Measurements from ENCODE around the gene SLC7A4.
"Not testable (repeated sequence)": the region's sequence is repeated elsewhere in the genome, so short reads cannot be mapped to it uniquely, and the experiment has no call there.

Gene SLC7A4

GRCh38 chr22:21064917-21065864 lies 32.8 kb upstream of the SLC7A4 start:
- DNase-seq: no peak

DNA sequence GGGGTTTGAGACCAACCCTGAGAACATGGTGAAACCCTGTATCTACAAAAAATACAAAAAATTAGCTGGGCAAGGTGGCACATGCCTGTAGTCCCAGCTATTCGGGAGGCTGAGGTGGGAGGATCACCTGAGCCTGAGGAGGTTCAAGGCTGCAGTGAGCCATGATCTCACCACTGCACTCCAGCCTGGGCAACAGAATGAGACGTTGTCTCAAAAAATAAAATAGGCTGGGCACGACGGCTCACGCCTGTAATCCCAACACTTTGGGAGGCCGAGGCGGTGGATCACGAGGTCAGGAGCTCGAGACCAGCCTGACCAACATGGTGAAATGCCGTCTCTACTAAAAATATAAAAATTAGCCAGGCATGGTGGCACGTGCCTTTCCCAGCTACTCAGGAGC lies 32.1 kb upstream of the SLC7A4 start:
- not testable (repeated sequence) for DNase-seq

GRCh38 chr22:21061660-21062321 lies 29.4 kb upstream of the SLC7A4 start:
- DNase-seq: not testable (repeated sequence)

DNA sequence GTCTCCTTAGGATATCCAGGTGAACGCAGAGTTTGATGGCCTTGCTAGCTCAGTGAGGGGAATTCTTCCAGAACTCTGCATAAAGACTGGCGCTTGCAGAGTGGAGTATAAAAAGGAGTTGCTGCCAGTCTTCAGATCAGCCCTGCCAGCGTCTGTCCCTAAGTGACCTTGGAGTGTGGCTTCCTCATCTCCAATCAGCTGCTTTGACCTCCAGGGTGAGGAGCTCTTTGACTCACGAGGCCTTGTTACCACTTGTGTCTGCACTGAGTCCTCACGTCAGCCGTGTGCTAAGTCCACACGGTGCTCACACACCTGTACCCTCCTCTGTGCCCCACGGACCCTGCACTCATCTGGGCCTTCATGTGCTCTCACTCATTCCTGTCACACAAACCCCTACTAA lies 28.0 kb upstream of the SLC7A4 start:
- not testable (repeated sequence) for DNase-seq

- DNase-seq: no peak
These were observed 23.5 kb upstream of the SLC7A4 start for GRCh38 chr22:21055880-21056319.

- DNase-seq: no peak
These were observed 23.1 kb upstream of the SLC7A4 start for GRCh38 chr22:21055564-21055834.

DNA sequence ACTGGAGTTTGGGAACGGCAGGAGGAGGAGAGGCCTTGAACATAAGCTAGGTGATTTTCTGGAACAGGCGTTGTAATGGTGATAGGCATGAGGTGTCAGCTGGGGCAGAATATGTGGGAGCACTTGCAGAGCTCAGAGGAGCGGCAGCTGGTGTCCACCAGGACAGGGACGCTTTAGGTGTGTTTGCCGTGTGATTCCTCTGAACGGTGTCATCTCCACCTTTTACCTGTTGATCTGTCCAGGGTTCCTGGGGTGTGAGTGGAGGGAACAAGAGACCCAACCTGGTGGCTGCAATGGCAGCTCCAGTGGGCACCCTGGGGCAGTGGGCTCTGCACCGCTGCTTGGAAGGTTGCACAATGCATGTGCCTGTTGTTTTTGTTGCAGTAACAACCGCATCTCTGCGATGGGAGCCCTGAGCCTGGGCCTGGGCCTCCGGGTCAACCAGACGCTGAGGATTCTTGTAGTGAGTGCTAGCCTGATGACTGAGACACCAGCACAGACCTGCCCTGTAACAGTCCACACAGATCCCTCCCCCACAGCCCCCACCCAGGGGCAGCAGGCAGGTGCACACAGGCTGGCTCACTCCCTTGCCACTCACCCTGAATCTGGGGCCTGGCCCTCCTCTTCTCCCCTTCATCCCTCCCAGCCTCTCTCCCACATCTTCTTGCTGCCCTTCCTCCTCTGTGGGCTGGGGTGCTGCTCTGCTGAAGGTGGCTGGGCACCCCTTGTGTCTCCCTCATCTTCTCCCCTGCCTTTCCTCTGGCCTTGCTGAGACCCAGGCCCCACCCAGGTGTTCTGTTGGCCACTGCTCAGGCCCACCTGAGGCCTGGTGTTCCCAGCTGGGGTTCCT lies 22.6 kb upstream of the SLC7A4 start:
- no peak for DNase-seq

- no peak for DNase-seq
These were observed 21.8 kb upstream of the SLC7A4 start for GRCh38 chr22:21054046-21054713.

GRCh38 chr22:21052715-21053459 lies 20.5 kb upstream of the SLC7A4 start:
- DNase-seq: no peak

DNA sequence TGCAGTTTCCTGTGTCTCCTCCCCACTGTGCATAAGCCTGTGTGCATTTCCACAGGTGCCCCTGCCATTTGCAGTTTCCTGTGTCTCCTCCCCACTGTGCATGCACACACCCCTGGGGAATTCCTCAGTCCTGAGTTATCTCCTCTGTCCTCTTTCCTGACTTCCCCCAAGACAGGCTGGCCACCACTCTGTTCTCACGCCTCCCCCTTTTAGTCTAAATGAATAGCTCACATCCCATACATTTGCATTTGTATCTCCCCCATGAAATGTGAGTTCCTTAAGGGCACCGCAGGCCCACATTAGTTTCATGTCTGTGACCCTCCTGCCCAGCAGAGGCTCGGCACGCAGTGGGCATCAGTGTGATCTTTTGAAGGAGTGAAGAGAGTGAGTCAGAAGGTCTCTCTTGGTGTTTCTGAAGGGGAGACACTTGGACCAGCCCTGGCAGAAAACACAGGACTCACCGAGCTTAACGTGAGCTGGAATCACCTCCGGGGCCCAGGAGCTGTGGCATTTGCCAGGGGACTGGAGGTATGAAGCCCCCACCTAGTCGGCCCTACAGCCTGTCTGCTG lies 19.6 kb upstream of the SLC7A4 start:
- no peak for DNase-seq

- no peak for DNase-seq
These were observed 18.9 kb upstream of the SLC7A4 start for GRCh38 chr22:21051145-21051830.

GRCh38 chr22:21048965-21049364 lies 16.6 kb upstream of the SLC7A4 start:
- not testable (repeated sequence) for DNase-seq

DNA sequence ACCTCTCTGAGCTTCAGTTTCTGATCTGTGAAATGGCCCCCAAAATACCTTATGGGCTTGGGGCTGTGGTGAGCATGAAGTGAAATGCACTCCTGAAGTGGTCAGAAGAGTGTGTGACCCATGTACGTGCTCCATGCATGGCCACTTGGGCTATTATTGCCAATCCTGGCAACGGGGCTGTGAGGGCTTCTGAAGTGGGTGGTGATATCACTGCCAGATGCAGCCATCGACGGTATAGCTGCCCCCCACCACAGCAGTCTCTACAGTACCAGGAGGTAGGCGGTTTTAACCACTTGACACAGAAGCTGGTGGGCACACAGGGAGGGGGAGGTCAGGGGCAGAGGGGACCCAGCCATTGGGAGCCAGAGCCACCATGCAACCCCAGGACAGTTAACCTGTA lies 16.1 kb upstream of the SLC7A4 start:
- DNase-seq: not testable (repeated sequence)

DNA sequence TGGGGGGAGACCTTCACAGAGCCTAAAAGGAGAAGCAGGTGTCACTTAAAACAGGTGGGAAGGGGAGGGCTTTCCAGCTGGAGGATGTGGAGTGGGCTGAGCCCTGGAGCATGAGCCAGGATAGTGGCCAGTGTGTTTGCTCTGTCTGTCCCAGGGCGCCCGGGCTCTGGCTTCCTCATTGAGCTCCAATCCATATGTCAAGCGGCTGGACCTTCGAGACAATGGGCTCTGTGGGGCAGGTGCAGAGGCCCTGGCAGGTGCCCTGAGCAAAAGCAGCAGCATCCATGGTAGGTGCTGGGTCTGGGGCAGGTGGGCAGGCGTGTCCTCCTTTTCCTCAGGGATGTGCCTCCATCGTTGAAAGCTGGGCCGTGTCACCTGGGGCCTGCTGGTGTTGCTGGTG lies 15.4 kb upstream of the SLC7A4 start:
- DNase-seq: no peak

DNA sequence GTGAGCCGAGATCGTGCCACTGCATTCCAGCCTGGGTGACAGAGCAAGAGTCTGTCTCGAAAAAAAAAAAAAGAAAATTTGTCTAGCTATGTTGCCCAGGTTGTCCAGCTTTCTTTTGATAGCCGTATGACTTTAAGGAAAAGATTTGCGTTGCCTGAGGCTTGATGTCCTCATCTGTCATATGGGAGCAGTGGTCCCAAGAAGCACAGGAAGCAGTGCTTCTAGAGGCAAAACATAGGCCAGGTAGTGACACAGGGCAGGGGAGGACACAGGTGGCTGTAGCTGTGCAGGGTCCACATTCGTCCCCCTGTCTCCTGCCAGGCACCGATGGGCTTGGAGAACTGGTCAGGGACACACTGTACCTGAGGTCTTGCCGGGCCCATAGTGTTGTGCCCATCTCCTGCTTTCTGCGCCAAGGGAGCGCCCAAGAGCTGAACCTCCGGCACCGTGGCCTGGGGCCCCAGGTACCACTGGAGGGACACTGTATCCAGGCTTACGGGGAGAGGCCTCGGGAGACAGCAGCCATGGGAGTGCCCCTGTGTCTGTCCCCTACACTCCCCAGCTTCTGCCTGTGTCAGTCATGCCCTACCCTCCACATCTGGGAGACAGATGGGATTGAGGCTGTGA lies 14.8 kb upstream of the SLC7A4 start:
- DNase-seq: no peak

DNA sequence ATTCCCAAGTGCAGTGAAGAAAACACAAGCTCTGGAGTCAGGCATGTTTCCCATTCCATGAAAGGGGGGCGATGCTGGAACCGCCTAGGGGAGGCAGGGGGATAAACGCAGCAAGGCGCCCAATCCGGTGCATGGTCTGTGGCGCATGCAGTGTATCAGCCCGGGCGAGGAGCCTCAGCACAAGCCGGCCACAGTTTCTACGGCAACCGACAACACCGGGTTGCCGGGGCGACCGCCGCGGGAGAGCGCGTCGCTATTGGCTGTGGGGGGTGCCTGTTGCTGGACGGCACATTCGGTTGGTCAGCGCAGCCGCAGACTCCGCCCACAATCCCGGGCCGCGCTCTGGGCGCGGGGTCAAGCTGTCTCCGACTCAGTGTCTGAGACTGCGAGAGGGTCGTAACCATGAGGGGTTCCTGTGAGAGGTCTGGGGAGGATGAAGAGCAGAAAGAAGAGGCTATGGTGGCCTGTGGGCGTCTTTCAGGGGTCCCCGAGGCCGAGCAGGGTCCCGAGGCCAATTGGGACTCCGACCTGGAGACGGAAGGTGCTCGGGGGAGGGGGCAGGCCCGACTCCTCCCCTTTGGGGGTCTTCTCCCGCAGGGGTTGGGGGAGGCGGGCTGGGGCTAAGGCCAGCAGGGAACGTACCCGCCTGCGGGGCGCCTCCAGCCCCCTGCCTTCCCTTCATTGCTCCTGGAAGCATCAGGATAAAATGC lies 13.4 kb upstream of the SLC7A4 start, which contains the start of gene LRRC74B:
LRRC74B (plus strand) TSS at position 362 of the 710 bp plus-strand sequence; CDS start at position 403, 41 bp downstream.
- DNase-seq: peak; percentile 87

- DNase-seq: no peak
These were observed 12.7 kb upstream of the SLC7A4 start for GRCh38 chr22:21044931-21045584.

DNA sequence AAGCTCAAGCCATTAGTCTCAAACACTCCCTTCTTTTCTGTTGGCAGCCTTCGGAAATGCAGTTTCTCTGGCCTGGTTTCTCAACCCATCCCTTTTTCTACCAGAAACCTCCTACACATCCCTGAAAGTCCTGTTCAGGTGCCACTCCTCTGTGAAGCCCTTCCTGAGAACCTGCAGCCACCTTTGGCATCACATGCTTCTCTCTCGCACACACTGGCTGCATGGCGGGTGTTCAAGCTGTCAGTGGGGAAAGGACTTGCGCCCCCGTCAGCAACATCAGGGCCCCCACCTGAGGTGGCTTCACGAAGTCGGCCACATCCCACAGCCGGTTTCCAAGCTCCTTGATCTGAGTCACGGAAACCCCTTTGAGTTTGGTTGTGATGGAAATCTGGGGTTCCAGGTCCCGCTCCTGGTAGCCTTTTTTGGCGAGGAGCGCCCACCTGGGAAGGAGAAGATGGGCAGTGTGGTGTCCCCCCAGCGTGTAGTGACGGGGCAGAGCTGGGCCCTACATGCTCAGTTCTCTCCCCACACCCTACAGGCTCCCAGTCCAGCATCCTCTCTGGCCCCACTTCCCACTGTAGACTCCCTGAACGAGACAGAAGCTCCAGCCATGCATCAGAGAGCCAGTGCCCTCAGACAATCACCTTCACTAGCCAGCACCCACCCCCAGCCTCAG lies 11.6 kb upstream of the SLC7A4 start:
- no peak for DNase-seq

Data from right kidney (tissue), 1 donor.